Smooth muscle cell of the brain vasculature (primary cell): Measurements from ENCODE around the gene ZBTB9.

Experiments
- DNase-seq: peaks from one replicate; pipeline ENCODE4 v3.0.0-alpha.2; 2012; ENCODE audit warnings: low read depth, low spot score

ZBTB9 gene

GRCh38 chr6:33433544-33434191 lies 20.7 kb upstream of the ZBTB9 start:
- no peak for DNase-seq

DNA sequence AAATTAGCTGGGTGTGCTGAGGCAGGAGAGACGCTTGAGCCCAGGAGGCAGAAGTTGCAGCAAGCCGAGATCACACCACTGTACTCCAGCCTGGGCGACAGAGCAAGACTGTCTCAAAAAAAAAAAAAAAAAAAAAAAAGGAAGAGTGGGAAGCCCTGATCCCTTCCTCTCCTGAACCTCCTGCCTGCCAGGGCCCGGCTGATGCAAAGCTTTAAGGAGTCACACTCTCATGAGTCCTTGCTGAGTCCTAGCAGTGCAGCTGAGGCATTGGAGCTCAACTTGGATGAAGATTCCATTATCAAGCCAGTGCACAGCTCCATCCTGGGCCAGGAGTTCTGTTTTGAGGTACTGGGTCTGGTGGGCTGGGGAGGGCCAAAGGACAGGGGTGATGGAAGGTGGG lies 19.4 kb upstream of the ZBTB9 start:
- no peak for DNase-seq

- no peak for DNase-seq
Observed at GRCh38 chr6:33437666-33438065, 16.7 kb upstream of the ZBTB9 start.

DNA sequence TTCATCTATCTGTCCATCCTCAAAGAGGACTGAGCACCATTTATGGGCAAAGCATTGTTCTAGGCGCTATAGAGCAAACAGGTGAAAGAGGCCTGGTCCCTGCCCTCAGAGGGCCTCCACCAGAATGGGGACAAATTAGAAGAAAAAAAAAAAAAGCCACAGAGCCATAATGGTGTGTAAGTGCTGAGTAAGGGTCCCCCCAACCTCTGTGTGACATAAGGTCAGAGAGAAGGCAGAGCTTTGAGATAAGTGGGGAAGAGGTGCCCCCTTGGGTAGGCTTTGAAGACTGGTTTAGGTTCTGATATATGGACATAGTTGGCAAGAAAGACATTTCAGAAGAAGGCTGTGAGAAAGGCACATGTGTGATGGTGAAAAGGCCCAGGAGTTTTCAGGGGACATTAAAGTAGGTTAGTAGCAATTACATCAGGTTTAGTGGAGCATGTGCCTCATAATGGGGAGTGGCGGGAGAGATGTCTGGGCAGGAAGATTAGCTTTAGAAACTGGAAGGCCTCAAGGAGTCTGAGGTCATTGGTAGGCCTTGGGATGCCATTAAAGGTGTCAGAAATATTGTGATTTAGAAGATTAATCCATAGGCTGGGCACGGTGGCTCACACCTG lies 15.3 kb upstream of the ZBTB9 start:
- no peak for DNase-seq

DNA sequence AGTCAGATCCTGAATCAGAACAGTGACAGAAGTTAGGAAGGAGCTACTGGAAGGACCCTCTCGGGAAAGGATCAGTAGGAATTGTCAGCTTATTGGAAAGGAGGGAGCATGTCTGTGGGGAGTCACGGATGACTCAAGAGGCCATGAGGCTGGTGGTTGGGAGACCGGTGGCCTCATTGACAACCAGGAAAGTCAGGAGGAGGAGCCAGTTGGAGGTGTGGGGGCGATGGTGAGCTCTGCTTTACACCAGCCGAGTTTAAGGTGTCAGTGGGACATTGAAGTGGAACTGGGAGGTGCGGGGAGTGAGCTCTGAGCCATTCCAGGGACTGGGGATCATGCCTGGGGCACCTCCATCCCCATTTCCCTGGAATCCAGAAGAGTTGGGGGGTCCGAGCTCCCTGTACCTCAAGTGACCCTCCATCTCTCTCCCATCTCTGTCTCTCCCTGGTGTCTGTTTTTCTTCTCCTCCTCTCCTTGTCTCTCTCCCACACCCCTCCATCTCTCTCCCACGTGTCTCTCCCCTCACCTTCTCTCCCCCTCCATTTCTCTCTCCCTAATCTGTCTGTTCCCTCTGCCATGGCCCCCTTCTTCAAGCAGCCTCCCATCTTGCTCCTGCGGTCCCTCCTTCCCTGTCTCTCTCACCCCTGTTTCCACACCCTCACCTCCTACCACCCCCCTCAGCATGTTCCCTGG lies 14.3 kb upstream of the ZBTB9 start:
- DNase-seq: no peak

GRCh38 chr6:33440649-33441309 lies 13.6 kb upstream of the ZBTB9 start:
- DNase-seq: no peak

DNA sequence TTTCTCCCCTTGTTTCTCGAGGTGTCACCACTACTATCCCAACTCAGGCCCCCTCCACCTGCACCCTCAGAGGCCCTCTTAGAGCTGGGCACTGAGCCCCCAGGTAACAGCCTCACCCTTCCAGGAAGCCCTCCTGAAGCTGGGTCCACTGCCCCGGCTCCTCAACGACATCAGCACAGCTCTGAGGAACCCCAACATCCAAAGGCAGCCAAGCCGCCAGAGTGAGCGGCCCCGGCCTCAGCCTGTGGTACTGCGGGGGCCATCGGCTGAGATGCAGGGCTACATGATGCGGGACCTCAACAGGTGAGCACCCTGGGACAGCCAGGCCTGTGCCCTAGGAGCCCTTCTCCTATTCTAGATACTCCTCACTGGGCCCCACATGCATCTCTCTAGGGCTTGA lies 12.9 kb upstream of the ZBTB9 start:
- no peak for DNase-seq

GRCh38 chr6:33442283-33442682 lies 12.1 kb upstream of the ZBTB9 start:
- no peak for DNase-seq

DNA sequence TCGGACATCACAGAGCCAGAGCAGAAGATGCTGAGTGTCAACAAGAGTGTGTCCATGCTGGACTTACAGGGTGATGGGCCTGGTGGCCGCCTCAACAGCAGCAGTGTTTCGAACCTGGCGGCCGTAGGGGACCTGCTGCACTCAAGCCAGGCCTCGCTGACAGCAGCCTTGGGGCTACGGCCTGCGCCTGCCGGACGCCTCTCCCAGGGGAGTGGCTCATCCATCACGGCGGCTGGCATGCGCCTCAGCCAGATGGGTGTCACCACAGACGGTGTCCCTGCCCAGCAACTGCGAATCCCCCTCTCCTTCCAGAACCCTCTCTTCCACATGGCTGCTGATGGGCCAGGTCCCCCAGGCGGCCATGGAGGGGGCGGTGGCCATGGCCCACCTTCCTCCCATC lies 11.4 kb upstream of the ZBTB9 start:
- DNase-seq: no peak

DNA sequence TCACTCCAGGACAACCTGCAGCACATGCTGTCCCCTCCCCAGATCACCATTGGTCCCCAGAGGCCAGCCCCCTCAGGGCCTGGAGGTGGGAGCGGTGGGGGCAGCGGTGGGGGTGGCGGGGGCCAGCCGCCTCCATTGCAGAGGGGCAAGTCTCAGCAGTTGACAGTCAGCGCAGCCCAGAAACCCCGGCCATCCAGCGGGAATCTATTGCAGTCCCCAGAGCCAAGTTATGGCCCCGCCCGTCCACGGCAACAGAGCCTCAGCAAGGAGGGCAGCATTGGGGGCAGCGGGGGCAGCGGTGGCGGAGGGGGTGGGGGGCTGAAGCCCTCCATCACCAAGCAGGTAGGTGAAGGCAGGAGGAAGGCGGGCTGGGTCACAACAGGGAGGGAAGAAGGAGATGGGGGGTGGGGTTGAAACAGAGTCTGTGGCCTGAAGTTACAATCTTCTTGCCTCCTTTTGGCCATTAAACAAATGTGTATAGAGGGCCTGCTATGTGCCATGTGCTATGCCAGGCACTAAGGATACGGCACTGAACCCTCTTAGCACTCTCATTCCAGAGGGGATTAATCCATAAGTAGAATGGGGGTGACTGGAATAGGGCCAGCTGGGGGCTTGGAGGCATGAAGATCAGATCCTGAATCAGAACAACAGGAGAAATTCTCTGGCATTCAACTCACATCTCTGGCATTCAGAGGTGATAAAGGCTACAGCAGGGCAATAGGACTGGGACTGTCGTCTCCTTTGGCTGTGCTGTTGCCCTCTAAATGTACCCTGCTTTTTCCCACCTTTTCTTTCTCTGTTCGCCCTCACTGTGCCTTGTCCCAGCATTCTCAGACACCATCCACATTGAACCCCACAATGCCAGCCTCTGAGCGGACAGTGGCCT lies 10.5 kb upstream of the ZBTB9 start:
- no peak for DNase-seq

GRCh38 chr6:33445119-33445603 lies 9.2 kb upstream of the ZBTB9 start:
- no peak for DNase-seq

GRCh38 chr6:33446356-33446755 lies 8.0 kb upstream of the ZBTB9 start:
- DNase-seq: no peak

DNA sequence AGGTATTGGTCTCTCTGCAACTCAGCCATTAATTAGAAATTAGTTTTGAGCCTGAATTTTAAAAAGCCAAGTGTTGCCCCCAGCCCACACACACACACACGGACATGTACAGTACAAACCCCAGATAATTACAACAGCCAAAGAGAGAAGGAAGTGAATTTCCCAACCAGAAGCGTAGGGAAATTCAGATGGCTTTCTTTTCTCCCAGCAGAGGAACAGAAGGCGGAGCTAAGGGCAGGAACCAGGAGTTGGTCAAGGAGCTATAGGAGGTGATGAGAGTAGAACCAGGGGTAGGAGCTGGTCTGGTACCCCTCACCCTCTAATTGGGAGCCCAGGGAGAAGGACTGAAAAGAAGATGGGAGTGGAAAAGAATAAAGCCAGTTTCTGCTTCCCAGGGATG lies 3.9 kb upstream of the ZBTB9 start:
- no peak for DNase-seq

DNA sequence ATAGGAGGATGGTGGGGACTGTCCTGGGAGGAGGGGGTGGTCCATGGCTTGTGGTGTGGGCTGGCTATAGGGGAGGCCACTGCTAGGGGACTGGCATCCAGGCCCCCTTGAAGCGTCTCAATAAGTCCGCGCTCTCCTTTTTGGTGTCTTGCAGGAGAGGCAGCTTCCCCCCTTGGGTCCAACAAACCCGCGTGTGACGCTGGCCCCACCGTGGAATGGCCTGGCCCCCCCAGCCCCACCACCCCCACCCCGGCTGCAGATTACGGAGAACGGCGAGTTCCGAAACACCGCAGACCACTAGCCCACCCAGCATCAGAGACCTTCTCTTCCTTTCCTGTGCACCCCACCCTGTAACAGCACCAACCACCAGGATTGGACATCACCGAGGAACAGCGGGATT lies 2.8 kb upstream of the ZBTB9 start:
- DNase-seq: no peak

GRCh38 chr6:33452496-33452895 lies 1.9 kb upstream of the ZBTB9 start:
- DNase-seq: no peak

- DNase-seq: no peak
Observed at GRCh38 chr6:33453393-33454008, 875 bp upstream of the ZBTB9 start.

GRCh38 chr6:33455051-33455450 lies 675 bp downstream of the ZBTB9 start:
- no peak for DNase-seq

- no peak for DNase-seq
Observed at GRCh38 chr6:33456156-33456555, 1.8 kb downstream of the ZBTB9 start.

DNA sequence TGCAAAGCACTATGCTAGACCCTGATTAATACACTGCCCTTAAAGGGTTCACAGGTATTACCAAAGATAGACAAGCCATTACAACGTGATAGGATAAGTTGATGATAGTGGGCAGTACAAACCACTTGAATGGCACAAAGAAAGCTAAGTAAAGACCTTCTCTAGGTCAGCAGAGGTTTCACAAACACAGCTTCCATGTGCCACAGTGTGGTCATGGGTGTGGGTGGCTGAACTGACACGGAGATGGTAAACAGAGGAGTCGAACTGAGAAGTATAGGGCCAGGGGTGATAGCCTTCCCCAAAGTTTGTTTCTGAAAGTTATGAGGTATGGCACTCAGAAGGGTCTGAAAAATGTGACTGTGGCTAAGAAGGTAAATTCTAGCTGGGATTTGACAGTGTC lies 4.3 kb downstream of the ZBTB9 start:
- no peak for DNase-seq

- DNase-seq: no peak
Observed at GRCh38 chr6:33459226-33459625, 4.8 kb downstream of the ZBTB9 start.
